NCI-H1092 treated with DMSO at 0.1 percent for 48 hours (cell line): ENCODE data around the gene PIP4K2A.

Experiments
- DNase-seq: peaks from one replicate; lab custom pipeline; 2025; lab: John Stamatoyannopoulos, UW

Gene PIP4K2A

DNA sequence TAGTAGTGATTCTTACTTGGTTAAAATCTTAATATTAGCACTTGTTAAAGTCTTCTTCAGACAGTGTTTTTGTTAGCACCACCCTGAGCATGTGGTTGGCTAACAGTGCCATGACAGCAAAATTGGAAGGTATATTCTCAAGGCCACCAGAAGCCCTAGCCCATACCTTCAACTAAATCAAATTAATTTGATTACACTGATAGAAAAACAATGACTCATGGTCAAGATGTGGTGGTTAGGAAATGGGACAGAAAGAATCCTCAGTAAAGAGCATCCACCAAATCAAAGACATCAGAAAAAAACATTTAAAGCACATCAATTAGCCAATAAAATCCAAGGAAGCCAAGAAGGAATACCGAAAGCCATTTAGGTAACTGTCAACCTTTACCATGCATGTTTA lies 75.5 kb downstream of the PIP4K2A start:
- DNase-seq: no peak

DNA sequence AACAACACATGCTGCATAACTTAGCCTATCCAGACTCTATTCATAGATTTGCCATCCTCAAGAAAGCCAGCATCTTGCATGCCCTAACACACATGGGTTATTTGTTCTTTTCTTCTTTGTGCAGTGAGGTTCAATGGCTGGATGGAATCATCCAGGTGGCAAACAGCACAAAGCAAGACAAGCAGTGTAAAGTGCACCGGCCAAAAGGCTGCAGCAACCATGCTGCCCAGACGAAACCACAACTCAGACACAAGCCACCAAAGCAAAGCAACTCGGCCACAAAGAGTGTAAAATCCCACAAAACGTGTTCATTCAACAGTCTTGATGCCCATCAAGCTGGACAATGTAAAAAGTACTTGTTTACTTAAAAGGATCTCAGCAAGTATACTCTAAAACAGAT lies 76.9 kb downstream of the PIP4K2A start:
- DNase-seq: no peak

DNA sequence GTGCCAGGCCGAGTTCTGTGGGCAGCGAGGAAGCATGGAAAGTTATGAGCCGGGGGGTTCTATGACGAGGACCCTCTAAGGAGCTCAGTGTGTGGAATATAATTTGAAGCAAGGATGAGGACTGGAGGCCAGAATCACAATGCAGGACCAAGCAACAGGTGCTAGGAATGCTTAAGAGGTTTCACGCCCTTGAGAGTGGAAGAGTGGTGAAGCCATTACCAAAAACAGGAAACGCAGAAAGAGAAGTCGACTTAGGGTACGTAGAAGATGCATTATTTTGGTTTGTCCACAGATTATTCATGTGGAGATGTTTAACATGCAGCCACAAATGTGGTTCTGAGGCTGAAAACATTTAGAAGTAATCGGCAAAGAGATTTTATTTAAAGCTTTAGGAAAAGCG lies 78.7 kb downstream of the PIP4K2A start:
- no peak for DNase-seq

DNA sequence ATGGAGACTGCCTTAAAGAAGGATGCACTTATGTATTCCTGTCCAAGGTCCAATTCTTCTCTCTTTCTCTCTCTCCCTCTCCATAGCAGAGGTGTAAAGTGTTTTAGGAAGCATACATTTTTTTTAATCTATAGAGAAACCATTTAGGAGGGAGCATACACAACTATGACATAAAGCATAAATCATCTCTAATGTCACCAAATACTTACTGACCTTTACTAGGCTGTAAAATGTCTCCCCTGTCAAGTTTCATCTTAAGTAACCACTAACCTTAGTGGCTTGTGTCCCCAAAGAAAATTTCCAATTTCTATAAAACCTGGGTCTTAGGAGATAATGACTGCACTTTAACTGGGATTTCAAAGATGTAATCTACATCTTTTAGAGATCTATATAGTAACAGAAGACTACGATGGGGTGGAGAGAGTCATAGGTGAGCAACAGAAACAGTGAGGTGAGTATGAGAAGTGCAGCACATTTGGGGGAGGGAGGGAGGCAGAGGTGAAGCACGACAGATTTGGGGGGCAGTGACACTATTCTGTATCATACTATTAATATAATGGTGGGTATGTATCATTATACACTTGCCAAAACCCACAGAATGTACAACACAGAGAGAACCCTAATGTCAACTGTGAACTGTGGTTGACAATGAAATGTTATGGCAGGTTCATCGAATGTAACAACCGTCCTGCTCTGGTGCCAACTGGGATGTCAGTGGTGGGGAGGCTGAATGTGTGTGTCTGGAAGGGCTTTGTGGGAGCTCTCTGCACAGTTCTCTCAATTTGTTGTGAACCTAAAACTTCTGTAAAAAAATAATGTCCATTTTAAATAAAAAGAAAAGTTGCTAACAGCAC lies 79.5 kb downstream of the PIP4K2A start:
- DNase-seq: no peak

DNA sequence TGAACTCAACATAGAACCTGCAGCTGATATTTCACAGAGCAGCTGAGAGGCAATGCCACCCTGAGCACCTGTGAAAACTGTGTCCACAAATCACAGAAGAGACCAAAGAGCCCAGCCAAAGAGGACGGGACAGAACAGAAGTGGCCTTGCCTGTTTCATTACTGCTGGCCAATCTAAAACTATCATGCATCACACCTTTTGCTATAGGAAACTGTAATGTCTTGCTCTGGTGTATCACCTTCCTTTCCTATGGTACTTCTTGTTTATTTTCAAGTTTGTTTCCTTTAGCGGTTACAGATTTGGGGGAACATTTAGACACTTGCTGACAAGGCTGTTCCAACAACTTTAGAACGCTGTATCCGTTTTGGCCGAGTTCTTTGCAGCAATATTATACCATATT lies 80.3 kb downstream of the PIP4K2A start:
- DNase-seq: no peak

DNA sequence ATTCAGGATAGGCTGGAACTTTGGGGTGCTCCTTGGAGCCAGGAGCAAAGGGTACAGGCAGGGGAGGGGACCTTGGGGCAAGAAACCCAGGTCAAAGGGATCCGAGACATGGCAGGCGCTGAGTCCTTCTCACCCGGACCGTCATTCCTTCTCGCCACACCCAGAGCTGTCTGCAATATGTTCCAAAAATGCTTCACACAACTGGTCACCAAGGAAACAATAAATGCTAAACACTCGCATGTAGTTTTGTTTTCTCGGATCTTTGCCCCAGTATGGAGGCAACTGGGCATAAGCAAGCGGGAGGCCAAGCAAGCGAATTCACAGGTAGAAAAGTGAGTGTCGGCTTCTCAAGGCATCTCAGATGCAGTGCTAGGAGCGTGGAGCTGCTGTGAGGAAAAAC lies 80.8 kb downstream of the PIP4K2A start:
- no peak for DNase-seq

DNA sequence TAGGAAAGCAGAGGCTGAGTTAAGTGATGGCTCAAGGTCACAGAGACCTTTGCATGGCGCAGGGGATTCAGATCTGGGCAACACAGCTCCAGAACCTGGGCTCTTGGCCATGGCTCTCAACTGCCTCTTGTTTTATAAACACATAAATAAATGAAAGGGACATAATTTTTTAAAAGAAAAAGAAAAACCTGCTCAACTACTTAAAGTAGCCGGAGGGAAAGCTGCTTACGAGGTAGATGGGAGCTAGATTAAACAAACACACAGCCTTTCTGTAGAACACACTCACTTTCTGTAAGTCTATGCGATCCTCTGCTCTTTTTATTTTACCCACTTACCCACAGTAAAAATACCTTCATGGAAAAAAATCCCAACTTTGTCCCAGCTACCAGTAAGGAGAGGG lies 81.3 kb downstream of the PIP4K2A start:
- DNase-seq: no peak

DNA sequence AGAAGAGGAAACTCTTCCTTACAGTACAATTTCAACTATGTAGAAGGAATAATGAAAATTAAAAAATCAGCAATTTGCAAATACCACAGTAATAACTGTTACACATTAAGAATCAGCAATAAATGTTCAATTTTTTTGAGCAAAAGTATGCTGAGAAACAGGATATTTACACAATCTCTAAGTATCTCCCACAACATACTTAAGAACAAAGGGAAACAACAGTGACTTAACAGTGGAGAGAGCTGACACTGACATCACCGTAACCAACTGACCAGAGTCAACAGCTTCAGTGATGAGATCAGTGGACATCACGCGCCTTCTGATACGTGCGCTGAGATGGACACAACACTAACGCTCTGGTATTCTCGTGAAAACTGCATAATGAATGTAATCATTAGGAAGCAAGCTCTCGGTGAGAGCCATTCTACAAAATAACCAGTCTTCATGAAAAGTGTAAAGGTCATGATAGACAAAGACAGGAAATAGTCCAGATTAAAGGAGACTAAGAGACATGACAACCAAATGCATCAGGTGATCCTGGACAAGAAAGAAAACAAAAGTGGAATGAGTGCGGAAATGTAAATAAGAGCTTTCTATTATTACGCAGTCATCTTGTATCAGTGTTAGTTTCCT lies 82.6 kb downstream of the PIP4K2A start:
- DNase-seq: no peak

DNA sequence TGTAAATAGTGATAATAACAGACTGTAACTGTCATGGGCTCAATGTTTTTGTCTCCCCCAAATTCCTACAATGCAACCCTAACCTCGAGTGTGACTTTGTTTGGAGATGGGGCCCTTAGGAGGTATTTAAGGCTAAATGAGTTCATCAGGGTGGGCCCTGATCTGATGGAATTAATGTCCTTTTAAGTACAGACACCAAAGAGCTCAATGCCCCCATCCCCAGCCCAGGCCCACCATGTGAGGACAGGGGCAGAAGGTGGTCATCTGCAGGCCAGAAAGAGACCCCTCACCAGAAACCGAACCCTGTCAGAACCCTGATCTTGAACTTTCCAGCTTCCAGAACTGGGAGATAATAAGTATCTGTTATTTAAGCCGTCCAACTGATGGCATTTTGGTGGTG lies 83.2 kb downstream of the PIP4K2A start:
- no peak for DNase-seq

DNA sequence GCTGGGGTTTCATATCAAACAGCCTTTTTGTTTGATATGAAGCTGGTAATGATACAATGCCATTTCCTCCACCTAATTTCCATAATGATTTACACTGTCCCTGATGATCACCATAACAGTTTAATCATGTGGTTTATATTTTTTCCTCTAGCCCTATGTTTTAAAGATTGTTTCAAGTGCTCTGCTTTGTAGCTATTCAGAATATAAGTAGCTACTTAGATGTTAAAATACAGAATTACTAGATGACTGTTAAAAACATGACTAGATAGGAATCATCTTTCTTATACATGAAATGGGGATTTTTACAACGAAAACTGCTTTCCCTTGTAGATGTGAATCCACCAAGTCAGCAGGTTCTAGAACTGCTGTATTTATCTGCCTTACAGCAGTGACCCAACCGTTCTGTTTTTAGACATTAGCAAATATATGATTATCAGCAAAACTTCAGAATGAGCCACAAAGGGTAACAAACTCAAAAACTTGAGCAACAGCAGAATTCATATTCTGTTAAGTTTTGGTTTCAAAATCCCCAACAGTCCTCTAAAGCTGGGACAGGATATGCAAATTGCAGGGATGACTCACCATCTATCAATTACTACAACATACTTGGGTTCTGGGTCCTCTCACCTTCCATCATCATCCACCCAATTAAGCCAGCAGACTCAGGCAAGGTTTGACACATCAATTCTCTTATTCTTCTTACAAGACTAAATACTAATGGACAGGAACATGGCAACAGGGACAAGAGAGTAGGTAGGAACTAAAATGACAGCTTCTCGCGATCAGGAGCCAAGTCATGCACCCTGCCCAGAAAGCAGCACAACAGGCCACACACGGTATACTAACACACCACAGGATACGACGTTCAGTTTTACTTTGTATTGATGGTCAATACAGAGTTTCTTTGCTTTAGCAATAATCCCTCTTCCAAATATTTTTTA lies 83.9 kb downstream of the PIP4K2A start:
- DNase-seq: no peak

DNA sequence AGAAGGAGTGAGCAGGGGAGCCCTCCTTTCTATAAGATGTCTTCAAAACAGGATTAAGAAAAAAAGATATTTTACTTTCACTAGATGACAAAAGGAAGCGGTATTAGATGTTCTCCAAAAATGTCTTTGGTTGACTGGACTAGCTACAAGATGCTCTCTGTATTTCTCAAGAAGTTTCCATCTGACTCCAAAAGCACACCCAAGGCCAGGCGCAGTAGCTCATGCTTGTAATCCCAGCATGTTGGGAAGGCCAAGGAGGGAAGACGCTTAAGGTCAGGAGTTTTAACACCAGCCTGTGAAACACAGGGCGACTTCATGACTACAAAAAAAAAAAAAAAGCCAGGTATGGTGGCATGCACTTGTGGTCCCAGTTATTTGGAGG lies 84.5 kb downstream of the PIP4K2A start:
- DNase-seq: no peak

DNA sequence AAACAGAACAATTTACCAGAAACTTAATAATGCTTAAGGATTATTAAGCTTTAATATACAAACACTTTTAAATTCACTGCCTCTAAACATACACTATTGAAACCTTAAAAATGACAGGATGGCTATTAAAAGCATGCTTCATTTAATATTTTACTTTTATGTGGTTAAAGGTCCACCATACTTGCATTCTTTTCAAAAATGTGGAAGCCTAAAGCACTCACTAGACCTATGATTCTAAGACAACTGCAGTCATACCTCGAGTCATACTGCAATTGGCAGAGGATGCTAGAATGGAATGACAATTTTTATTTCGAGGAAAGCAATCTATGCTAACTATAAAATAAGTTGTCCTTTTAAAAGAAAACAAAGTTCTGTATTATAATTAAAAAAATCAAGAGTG lies 85.3 kb downstream of the PIP4K2A start:
- no peak for DNase-seq

DNA sequence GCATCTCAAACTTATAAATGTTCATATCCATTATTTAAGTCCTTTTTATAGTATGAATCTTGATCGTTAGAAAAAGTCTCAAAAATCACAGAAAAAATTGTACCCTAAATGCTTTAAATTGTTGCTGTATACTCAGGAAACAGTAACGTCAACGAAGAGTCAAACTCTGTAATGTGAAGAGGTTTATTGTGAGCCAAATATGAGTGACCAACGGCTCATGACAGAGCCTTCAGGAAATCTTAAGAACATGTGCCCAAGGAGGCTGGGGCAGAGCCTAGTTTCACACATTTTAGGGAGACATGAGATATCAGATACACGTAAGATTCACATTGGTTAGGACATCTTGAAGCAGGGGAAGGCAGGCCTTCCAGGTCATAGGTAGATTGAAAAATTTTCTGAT lies 86.1 kb downstream of the PIP4K2A start:
- no peak for DNase-seq

DNA sequence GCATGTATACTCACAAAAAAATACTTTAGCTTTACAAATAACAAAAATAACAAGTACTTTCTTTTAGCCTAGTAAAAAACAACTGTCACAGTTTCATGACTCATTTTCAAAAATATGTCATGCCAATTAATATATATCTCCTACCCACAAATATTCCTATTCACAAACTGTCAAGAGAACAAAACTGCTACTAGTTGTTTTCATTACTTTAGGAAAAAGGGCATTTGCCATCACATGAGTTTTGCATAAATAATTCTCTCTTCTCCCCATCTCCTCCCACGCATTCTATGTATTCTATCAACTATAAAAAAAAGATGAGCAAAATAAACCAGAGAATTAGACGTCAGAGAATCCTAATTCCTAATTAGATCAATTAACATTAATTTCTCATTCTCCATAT lies 87.6 kb downstream of the PIP4K2A start:
- no peak for DNase-seq

DNA sequence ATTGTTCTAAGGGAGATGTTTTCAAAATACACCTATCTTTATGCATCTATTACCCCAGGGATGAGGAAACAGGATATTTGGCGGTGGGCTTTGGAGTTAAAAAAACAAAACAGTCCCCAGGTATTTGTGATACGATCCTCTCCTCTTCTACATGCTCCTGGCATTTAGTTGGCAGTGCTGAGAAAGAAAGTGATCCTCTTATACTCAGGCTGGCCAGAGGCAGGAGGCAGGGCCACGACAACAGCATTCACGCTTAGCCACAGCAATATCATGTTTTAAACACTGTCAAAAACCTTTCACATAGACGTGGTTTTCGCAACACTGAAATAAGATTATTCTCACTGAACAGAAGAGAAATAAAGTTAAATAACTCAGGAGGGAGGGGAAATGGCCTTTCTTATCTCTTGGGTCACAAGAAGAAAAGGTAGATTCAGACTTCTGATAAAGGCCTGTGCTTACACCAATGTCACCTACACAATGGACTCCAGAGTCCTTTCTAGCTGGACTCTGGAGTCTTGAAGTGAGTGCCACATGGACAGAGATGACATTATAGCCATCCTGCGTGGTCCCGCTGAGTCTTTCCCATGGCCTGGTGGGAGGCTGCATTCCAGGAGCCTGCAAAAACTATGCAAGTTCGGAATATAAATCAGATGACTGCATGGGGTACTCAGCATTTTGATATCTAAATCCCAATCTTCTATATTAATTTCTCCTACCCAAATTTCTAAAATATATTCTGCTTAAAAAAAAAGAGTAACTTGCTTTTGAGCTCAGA lies 88.7 kb downstream of the PIP4K2A start:
- DNase-seq: no peak

DNA sequence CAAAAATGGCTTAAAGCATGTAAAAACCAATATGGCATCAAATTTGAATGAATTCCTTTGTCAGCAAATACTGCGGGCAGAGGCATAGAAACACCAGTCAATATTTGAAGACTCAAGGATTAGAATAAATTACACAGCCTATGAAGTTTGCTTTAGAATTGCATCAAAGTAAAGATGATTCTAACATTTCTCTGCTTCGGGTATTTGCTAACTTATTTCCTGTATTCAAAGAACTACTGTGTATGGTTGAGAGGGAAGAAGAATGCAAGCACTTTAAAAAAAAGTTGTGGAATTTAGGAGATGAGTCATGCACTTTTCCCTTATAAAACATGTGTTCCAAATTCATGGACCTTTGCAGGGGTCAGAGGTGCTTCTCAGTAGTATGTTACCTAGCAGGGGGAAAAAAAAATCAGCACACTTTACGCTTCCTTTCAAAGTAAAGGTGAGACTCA lies 90.1 kb downstream of the PIP4K2A start:
- DNase-seq: no peak

DNA sequence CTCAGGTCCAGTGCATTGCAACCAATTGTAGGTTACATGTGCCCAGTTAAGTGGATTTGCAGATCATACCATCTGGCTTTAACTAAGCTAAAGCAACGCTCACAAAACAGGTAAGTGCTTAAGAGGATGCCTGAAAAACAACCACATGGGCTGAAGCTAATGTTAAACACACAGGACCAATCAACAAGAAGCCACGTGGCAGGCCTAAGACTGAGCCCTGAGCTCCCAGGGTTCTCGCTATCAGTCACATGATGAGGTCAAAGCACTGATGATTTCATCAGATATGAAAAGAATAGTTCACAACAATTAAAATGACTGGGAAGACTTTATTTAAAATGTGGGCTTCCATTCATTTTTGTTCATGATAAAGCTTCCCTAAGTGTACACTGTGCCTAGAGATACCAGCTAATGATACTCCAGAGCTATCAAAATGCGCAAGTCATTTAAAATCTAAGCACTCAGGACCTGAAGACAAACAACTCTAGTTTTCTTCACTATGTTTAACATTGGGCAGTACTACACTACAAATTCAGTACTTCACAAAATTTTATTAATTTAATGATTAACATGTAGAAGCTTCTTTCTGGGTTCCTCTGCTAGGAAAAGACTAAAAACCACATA lies 90.6 kb downstream of the PIP4K2A start:
- DNase-seq: no peak

DNA sequence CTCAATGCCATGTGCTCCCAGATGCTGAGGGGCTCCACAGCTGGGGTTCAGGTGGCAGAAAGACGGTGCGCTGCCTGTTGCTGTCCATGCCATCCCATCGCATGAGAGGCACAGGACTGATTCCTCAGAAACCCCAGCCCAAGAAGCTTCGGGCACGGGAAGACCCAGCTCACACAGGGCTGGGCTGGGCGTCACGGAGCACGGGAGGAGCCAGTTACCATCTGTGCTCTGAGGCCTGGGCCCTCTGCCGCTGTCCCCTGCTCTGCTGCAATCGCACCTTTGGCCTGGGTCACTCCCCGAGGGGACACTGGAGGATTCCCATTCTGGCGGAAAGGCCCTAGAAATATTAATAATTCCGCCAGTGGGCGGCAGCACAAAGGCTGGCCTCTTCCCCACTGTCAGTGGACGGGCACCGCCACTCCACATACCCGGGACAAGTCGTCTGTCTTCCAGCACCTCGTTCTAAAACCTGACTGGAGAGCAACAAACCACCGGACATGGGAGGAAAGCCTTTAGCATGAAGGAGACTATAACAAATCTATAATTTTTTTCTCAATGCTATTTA lies 92.1 kb downstream of the PIP4K2A start:
- no peak for DNase-seq

DNA sequence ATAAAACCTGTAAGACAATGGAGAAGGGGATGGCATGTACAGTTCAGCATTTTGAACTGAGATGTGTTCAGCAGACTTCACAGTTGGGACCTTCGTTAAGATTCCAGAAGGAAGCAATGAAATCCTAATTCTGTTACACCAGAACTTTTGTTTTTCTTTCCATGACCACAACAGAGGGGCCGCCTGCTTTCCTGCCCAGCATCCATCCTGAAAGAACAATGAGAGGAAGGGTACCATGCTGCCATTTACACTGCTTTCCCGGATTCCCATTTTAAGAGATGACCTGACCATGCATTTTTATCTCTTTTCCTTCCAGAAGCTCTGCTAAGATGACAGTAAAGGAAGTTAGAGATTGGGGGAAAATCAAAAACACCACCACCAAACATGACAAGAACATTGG lies 92.7 kb downstream of the PIP4K2A start:
- no peak for DNase-seq

DNA sequence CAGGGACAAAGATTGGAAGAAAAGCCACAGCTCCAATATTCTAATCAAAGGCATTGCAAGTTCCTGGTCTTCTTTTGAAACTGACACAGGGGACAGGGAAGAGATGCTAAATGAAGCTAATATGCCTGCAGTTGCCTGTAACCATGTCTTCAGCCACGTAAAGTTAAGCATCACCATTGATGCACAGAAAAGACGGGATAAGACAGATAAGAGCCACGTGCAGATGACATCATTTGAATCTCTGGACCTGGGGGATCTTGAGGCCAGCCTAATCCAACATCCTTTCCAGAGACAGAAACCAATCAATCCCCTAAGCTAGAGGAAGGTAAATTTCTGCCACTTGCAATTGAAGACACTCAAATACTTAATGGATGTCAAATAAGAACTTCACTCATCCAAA lies 93.4 kb downstream of the PIP4K2A start:
- DNase-seq: no peak
